GM10248 (cell line): ENCODE data around the gene NMUR1.

Experiments used
- CTCF ChIA-PET: fragments of 300-600 bp; sonication (Branson Sonifier 250); formaldehyde crosslinking; extraction: SDS; loops from one replicate; lab custom pipeline; 2021; ENCODE audit warnings: antibody characterized with exemption; lab: Yijun Ruan, JAX
- POLR2A ChIA-PET: fragments of 350-650 bp; sonication (Branson Sonifier 250); formaldehyde crosslinking; extraction: SDS; loops from one replicate; lab custom pipeline; 2020; ENCODE audit warnings: antibody characterized with exemption; lab: Yijun Ruan, JAX
- DNase-seq: peaks from one replicate; pipeline ENCODE4 v3.0.0; 2012; ENCODE audit errors: extremely low spot score
- CTCF ChIP-seq: IDR thresholded peaks from 2 replicates; pipeline ENCODE4 v1.5.1; 2012; ENCODE audit warnings: mild to moderate bottlenecking, low read depth; ENCODE audit errors: extremely low read depth, missing control alignments, control extremely low read depth

Gene NMUR1

GRCh38 chr2:231545105-231545902 is 15.1 kb upstream of the NMUR1 start:
- CTCF ChIA-PET: interaction anchor here (1.0 to 3.4 kb wide), 8 partner anchors 9 to 694 kb away, joined by 3 to 45 read pairs (median 6); partner anchors contain the start of gene NMUR1
- no peak for TF ChIP-seq CTCF
- POLR2A ChIA-PET: interaction anchor here (0.6 to 1.0 kb wide), 3 partner anchors 81 to 222 kb away, joined by 4 to 8 read pairs (median 6); partner anchors contain the start of genes NCL and PTMA
- peak; percentile 89 for DNase-seq

DNA sequence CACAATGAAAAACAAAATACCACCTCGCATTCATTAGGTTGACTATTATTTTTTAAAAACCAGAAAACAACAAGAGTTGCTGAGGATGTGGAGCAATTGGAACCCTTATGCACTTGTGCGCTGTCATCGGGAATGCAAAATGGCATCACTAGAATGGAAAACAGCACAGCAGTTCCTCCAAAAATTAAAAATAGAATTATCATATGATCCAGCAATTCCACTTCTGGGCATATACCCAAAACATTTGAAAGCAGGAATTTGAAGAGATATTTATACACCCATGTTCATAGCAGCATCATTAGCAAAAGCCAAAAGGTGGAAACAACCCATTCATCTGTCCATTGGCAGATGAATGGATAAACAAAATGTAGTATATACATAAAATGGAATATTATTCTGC is 11.9 kb upstream of the NMUR1 start:
- no peak for TF ChIP-seq CTCF
- DNase-seq: no peak
- POLR2A ChIA-PET: no interaction called here
- CTCF ChIA-PET: interaction anchor here (1.0 to 1.7 kb wide), 7 partner anchors 9 to 60 kb away, joined by 4 to 8 read pairs (median 5); partner anchors contain the start of gene NMUR1

DNA sequence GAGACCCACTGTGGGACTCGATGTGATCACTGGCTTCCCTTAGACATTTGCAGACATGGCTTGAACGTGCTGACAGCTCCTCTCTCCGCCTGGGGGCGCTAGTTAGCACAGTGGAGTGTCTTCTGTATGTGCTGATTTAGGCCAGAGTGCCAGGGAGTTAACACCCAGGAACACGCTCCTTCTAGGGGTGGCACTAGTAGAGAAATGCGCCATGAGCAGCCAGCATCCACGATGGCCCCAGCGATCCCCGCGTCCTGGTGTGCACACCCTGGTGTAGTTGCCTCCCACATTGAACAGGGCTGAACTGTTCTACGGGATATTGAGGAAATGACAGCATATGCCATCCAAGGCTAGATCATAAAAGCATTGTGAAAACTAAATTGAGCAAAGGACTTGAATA is 11.4 kb upstream of the NMUR1 start:
- ChIA-PET CTCF (interaction anchor here (0.9 to 1.6 kb wide), 5 partner anchors 11 to 133 kb away, joined by 3 to 8 read pairs (median 5); partner anchors contain the start of gene NMUR1), POLR2A (no interaction called here)
- DNase-seq: peak; percentile 18
- no peak for TF ChIP-seq CTCF

GRCh38 chr2:231539991-231540390 is 9.7 kb upstream of the NMUR1 start:
- no peak for DNase-seq
- CTCF ChIA-PET: interaction anchor here (0.9 to 2.1 kb wide), 10 partner anchors 9 to 65 kb away, joined by 3 to 14 read pairs (median 4); partner anchors contain the start of gene NMUR1
- POLR2A ChIA-PET: interaction anchor here (0.6 to 1.4 kb wide), 2 partner anchors 14 to 168 kb away, joined by 3 read pairs; partner anchors contain the start of gene PTMA
- no peak for TF ChIP-seq CTCF

DNA sequence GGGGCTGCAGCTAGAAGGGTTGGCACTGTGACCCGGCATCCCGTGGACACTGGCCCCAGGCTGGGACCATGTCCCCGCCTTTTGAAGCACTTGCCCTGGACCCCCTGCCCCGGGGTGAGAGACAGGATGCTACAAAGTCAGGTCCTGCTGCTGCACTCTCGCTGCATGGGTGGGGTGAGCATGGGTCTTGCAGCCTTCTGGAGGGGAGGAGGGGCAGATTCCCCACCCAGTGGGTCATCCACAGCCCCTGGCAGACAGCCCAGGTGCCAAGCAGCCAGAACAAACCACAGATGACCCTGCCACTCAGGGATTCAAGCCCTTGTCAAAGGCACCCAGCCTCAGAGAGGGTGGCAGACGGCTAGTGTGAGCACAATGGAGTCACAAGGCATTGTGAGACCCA is 5.7 kb upstream of the NMUR1 start:
- CTCF ChIA-PET: interaction anchor here (1.1 to 9.5 kb wide), 4 partner anchors 10 to 137 kb away, joined by 3 to 187 read pairs (median 8); no protein-coding TSS in a partner anchor
- TF ChIP-seq CTCF: no peak
- DNase-seq: no peak
- POLR2A ChIA-PET: no interaction called here

GRCh38 chr2:231533777-231534125 is 3.5 kb upstream of the NMUR1 start:
- TF ChIP-seq CTCF: no peak
- ChIA-PET POLR2A (no interaction called here), CTCF (interaction anchor here (0.8 to 9.5 kb wide), 9 partner anchors 9 to 267 kb away, joined by 3 to 187 read pairs (median 9); no protein-coding TSS in a partner anchor)
- no peak for DNase-seq
